ENCODE measurements around the gene BRIP1. TPM values are rescaled to one million over a fixed set of nuclear protein-coding genes. Genes with fewer than 3 reads are reported as not detected.

BRIP1 gene
- total RNA-seq, 1 donor from 2014 or later = 18.1 TPM

DNA sequence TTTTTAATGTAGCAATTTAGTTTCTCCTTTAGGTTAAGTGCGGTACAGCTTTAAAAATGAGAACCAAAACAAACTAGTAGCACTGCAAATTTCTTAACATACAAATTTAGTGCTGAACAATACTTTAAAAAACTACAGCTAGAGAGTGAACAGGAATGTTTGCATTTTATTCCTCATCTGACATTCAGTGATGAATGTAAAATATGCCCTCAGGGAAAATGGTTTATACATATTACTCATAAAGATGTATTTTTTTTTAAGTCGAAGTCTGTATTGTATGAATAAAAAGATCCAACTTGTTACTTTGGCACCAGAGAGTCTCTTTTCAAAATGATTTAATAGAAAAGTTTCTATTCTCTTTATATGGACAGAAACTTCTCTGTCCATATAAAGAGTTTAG lies 96.8 kb downstream of the BRIP1 start:
- intact Hi-C loops (cut with micrococcal nuclease) = no loop called here

- intact Hi-C loops (cut with micrococcal nuclease) = no loop called here
These were observed 98.5 kb downstream of the BRIP1 start for GRCh38 chr17:61764846-61765245.

DNA sequence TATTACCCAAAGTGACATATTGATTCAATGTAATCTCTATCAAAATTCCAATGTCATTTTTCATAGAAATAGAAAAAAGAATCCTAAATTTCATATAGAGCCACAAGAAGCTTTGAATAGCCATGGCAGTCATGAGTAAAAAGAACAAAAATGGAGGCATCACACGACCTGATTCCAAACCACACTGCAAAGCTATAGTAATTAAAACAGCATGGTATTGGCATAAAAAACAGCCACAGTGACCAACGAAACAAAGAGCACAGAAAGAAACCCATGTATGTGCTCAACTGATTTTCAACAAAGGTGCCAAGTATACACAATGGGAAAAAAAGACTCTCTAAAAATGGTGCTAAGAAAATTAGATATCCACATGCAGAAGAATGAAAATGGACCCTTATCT lies 101.5 kb downstream of the BRIP1 start:
- intact Hi-C loops (cut with micrococcal nuclease) = no loop called here

DNA sequence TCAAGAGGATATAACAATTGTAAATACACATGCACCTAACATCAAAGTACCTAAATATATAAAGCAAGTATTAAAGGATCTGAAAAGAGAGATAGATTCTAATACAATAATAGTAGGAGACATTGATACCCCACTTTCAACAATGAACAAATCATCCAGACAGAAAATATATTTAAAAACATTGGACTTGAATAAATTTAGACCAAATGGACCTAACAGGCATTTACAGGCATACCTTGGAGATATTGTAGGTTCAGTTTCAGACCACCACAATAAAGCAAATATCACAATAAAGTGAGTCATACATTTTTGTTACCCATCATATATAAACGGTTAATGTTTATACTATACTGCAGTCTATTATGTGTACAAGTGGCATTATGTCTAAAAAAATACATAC lies 104.0 kb downstream of the BRIP1 start:
- intact Hi-C loops (cut with micrococcal nuclease) = no loop called here

- intact Hi-C loops (cut with micrococcal nuclease) = no loop called here
These were observed 104.9 kb downstream of the BRIP1 start for GRCh38 chr17:61758430-61758829.

GRCh38 chr17:61757168-61757567 lies 106.2 kb downstream of the BRIP1 start:
- intact Hi-C loops (cut with micrococcal nuclease) = no loop called here

- intact Hi-C loops (cut with micrococcal nuclease) = no loop called here
These were observed 106.8 kb downstream of the BRIP1 start for GRCh38 chr17:61756561-61756960.

GRCh38 chr17:61755668-61756067 lies 107.7 kb downstream of the BRIP1 start:
- intact Hi-C loops (cut with micrococcal nuclease) = no loop called here

GRCh38 chr17:61755078-61755477 lies 108.2 kb downstream of the BRIP1 start:
- intact Hi-C loops (cut with micrococcal nuclease) = no loop called here

DNA sequence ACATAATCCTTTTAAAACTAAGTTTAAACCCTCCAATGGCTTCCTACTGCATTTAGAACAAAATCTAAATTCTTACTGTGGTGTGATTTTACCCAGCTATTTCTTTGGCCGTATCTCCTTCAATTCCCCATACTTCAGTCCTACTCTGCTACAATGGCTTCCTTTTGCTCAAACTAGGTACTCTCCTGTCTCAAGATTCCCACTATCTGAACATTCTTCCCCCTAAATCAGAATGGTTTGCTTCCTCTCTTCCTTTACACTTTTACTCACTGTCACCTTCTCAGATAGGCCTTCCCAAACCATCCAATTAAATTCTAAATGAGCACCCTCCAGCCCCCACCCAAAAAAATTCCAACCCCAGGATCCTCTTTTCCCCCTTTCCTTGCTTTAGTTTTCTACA lies 109.2 kb downstream of the BRIP1 start:
- intact Hi-C loops (cut with micrococcal nuclease) = no loop called here

GRCh38 chr17:61753696-61754095 lies 109.6 kb downstream of the BRIP1 start:
- intact Hi-C loops (cut with micrococcal nuclease) = no loop called here

GRCh38 chr17:61750656-61751055 lies 112.7 kb downstream of the BRIP1 start:
- intact Hi-C loops (cut with micrococcal nuclease) = no loop called here

GRCh38 chr17:61749823-61750404 lies 113.4 kb downstream of the BRIP1 start:
- intact Hi-C loops (cut with micrococcal nuclease) = no loop called here

DNA sequence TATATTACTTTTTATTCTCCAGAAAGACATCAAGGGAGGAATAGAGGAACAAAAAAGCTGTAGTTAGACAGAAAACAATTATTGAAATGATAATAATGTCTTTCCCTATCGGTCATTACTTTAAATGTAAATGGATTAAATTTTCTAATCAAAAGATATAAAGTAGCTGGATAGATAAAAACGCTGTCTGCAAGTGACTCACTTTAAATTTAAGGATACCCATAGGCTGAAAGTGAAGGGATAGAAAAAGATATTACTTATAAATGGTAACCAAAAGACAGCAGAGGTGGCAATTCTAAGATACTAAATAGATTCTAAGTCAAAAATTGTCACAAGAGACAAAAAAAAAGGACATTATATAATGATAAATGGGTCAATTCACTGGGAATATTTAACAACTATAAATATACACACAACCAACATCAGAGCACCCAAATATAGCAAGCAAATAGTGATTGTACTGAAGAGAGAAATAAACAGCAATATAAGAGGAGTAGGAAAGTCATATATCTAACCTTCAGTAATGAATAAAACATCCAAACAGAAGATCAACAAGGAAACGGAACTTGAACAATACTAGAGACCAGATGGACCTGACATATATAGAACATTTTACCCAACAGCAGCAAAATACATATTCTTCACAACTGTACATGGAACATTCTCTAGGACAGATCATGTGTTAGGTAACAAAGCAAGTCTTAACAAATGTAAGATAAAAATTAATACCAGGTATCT lies 116.9 kb downstream of the BRIP1 start:
- intact Hi-C loops (cut with micrococcal nuclease) = no loop called here

DNA sequence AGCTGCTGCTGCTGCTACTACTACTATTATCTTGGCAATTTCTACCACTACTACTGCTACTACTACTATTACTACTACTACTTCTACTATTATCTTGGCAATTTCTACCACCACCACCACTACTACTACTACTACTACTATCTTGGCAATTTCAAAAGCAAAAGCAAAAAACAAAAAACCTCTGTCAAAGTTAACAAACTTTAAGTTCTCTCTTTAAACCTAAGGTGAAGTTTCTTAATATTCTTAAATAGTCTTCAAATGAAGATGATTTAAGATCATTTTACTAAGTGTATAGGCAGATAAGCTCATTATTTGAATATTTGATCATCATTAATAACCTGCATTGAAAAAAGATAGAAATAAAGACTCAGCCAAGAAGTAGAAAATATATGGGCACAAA lies 118.5 kb downstream of the BRIP1 start:
- intact Hi-C loops (cut with micrococcal nuclease) = no loop called here

DNA sequence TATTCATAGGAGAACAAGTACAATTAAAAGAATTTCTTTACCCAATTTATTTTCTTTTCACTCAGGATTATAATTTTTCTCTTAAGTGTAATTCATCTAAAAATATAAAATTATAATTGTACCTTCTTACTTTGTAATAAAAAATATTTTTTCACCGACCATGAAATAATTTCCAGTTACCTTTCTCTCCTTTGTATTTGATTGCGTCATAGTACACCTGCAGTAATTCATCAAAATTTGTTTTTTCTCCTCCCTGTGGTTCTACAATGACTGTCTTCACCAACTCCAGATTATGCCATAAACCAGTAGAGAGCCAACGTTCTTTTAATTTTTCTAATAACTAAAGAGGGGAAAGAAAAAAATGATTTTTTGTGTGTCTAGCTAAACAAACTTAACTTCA lies 119.1 kb downstream of the BRIP1 start:
- intact Hi-C loops (cut with micrococcal nuclease) = no loop called here

- intact Hi-C loops (cut with micrococcal nuclease) = no loop called here
These were observed 119.6 kb downstream of the BRIP1 start for GRCh38 chr17:61743766-61744165.

DNA sequence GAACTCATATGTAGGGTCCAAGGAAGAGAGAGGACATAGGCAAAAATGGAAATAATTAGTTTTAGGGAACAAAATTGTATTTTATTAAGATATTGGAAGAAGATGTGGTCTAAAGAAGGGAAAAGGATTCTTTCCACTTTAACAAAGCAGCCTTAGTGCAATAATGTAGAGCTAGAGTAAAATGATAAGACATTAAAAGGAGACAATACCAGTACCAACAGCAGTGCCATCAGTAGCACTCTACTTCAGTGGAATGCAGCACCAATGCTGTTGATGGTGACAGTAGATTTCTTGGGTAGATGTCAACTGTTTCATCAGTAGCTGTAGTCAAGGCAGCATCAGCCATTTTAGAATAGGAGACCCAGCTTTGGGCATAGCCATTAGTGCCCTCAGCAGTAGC lies 124.3 kb downstream of the BRIP1 start:
- intact Hi-C loops (cut with micrococcal nuclease) = no loop called here

DNA sequence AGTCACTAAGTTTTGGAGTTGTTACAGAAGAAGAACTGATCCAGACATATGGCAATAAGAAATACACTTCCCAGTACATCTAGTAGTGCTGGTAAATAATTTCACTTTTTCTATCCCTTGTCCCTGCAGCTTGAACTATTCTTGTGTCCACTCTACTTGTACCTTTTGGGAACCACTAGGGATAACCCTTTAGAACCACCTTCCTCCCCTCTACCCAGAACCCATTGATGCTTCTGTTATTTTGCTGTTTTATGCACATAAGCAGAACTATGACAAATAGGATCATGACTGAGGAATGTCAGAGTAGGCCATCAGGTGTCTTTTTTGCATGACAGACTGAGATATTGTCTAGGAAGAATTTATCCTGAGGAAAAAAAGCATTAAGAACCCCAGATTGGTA lies 125.1 kb downstream of the BRIP1 start:
- intact Hi-C loops (cut with micrococcal nuclease) = no loop called here

- intact Hi-C loops (cut with micrococcal nuclease) = no loop called here
These were observed 125.5 kb downstream of the BRIP1 start for GRCh38 chr17:61737820-61738219.

DNA sequence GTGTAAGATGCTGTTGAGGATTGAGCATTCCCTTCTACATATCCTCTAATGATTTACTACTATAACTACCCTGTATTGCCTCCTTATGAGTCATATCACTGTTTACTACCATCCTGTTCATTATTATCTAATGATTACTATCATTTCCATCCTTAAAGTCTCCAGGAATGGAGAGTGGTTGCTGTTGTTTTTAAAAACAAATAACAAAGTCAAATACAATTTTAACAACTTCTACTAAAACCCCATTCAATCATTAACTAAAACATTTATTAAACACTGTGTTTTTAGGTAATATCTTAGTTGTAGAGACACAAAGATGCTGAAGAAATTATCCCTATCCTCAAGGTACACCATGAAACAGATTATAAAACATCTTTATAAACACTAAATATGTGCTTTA lies 126.9 kb downstream of the BRIP1 start:
- intact Hi-C loops (cut with micrococcal nuclease) = no loop called here

- intact Hi-C loops (cut with micrococcal nuclease) = no loop called here
These were observed 127.5 kb downstream of the BRIP1 start for GRCh38 chr17:61735807-61736206.

DNA sequence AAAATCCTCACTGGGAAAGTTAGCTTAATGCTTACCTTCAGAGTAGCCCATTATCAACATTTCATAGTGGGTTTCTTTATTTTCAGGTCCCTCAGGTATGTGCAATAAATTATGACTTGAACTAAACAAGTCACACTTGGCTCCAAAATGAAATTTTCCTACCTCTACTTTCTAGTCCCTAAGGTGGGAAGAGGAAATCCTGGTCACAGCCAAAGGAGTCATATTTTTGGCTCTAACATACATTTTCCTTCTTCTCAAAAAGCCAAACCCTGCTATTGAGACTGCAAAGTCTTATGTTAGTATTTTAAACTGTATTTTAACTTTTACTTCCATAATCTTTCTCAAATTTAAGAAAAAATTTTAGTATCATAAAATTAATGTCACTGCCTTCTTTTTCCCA lies 128.9 kb downstream of the BRIP1 start:
- intact Hi-C loops (cut with micrococcal nuclease) = no loop called here

Measured in T-helper 1 cell treated with Interleukin-12 subunit alpha and Interleukin-12 subunit beta and Interleukin-4 antibody, amounts not matched to agents 30 ng/mL and 1 ng/mL, for 36 hours (primary cell).